Liver (tissue), 9 donors: ENCODE measurements around the gene SRRM2. TPM values are rescaled to one million over a fixed set of nuclear protein-coding genes. Genes with fewer than 3 reads are reported as not detected.

Experiments used
- DNase-seq: peaks from one replicate; pipeline ENCODE4 v3.0.0-alpha.2; 2017; ENCODE audit warnings: low spot score
- H3K27ac ChIP-seq, 2 donors: one replicate each; pipeline ENCODE4 v1.7.0; 2013; ENCODE audit warnings: inconsistent platforms in 2 of 2, low read length in 2 of 2, control low read depth in 1 of 2, low read depth in 1 of 2, mild to moderate bottlenecking in 1 of 2
- H3K27me3 ChIP-seq, 4 donors: one replicate each; pipeline versions ENCODE4 v1.6.1 to v1.7.0; 2013; ENCODE audit warnings: low read length in 3 of 4, inconsistent platforms in 1 of 4, mild to moderate bottlenecking in 1 of 4, moderate library complexity in 1 of 4; ENCODE audit not compliant: control insufficient read depth in 4 of 4, insufficient read depth in 4 of 4
- H3K36me3 ChIP-seq, 4 donors: one replicate each; pipeline versions ENCODE4 v1.6.1 to v1.7.0; 2013; ENCODE audit warnings: low read length in 3 of 4, mild to moderate bottlenecking in 3 of 4, low read depth in 1 of 4, moderate library complexity in 1 of 4; ENCODE audit not compliant: control insufficient read depth in 4 of 4, insufficient read depth in 3 of 4
- H3K4me1 ChIP-seq, 4 donors: one replicate each; pipeline versions ENCODE4 v1.6.1 to v1.7.0; 2013; ENCODE audit warnings: low read length in 3 of 4, mild to moderate bottlenecking in 3 of 4, moderate library complexity in 1 of 4; ENCODE audit not compliant: control insufficient read depth in 4 of 4, insufficient read depth in 4 of 4
- H3K4me3 ChIP-seq, 3 donors: one replicate each; pipeline versions ENCODE4 v1.6.1 to v1.7.0; 2013; ENCODE audit warnings: low read length in 3 of 3, control low read depth in 1 of 3, low read depth in 1 of 3, mild to moderate bottlenecking in 1 of 3
- H3K9ac ChIP-seq, 2 donors: one replicate each; pipeline ENCODE4 v1.7.0; 2013; ENCODE audit warnings: low read length in 2 of 2, mild to moderate bottlenecking in 2 of 2, moderate library complexity in 2 of 2, control low read depth in 1 of 2, low read depth in 1 of 2
- H3K9me3 ChIP-seq, 4 donors: one replicate each; pipeline versions ENCODE4 v1.6.1 to v1.7.0; 2013; ENCODE audit warnings: low read length in 3 of 4; ENCODE audit not compliant: control insufficient read depth in 4 of 4
- EGR1 ChIP-seq, 2 donors: IDR thresholded peaks; 2 replicates each; pipeline ENCODE4 v1.6.1; 2016 to 2018; ENCODE audit warnings: antibody characterized with exemption in 2 of 2, low read depth in 2 of 2
- FOXA1 ChIP-seq: IDR thresholded peaks from 2 replicates; pipeline ENCODE4 v1.6.1; 2016; ENCODE audit warnings: antibody characterized with exemption
- FOXA2 ChIP-seq: IDR thresholded peaks from 2 replicates; pipeline ENCODE4 v1.6.1; 2016; ENCODE audit warnings: antibody characterized with exemption
- GABPA ChIP-seq, 2 donors: IDR thresholded peaks in 1 of 2; conservative IDR thresholded peaks in 1 of 2; 2 replicates each; pipeline ENCODE4 v1.6.1; 2016; ENCODE audit warnings: antibody characterized with exemption in 2 of 2, mild to moderate bottlenecking in 1 of 2, moderate library complexity in 1 of 2
- HNF4A ChIP-seq, 2 donors: conservative IDR thresholded peaks; 2 replicates each; pipeline ENCODE4 v1.6.1; 2016; ENCODE audit warnings: antibody characterized with exemption in 2 of 2, mild to moderate bottlenecking in 2 of 2
- HNF4G ChIP-seq: IDR thresholded peaks from 2 replicates; pipeline ENCODE4 v1.6.1; 2016; ENCODE audit warnings: antibody characterized with exemption
- JUND ChIP-seq, 2 donors: IDR thresholded peaks; 2 replicates each; pipeline ENCODE4 v1.6.1; 2016; ENCODE audit warnings: antibody characterized with exemption in 2 of 2
- NR2F2 ChIP-seq: IDR thresholded peaks from 2 replicates; pipeline ENCODE4 v1.6.1; 2016; ENCODE audit warnings: antibody characterized with exemption
- RXRA ChIP-seq, 2 donors: IDR thresholded peaks; 2 replicates each; pipeline ENCODE4 v1.6.1; 2017 to 2018; ENCODE audit warnings: antibody characterized with exemption in 2 of 2, mild to moderate bottlenecking in 1 of 2
- TAF1 ChIP-seq: conservative IDR thresholded peaks from 2 replicates; pipeline ENCODE4 v1.6.1; 2016; ENCODE audit warnings: antibody characterized with exemption, mild to moderate bottlenecking
- WGBS: extraction: QIAGEN DNeasy Blood & Tissue Kit; methylation state at CpG from one replicate; pipeline ENCODE4 v1.1.7; 2013; 5-methylcytosine and 5-hydroxymethylcytosine counted together
- polyA plus RNA-seq, 2 donors: library from polyadenylated mRNA; stranded (reverse) in 1 of 2; unstranded in 1 of 2; fragments of 200-250 nt in 1 of 2; fragments of >200 nt in 1 of 2; fragmentation: Nextera tagmentation in 1 of 2; extraction: Ambion mirVana in 1 of 2; gene quantifications; one replicate each; pipeline versions ENCODE4 v1.2.1 to v1.2.3, GENCODE V29; 2013 to 2015
- total RNA-seq, 2 donors: library from RNA; depleted of rRNA; stranded (reverse); fragments of >200 nt; gene quantifications; one replicate each; pipeline ENCODE4 v1.2.3, GENCODE V29; 2014
- TF ChIP-seq, protein P1 (sequence below): fragments of 150-350 bp; IDR thresholded peaks from 2 replicates; pipeline ENCODE4 v1.5.1; 2017; ENCODE audit warnings: improper control_type of control experiment, low read depth, low read length; ENCODE audit not compliant: missing input control
- TF ChIP-seq, protein P2 (sequence below): IDR thresholded peaks from 2 replicates; pipeline ENCODE4 v1.6.1; 2016; ENCODE audit warnings: antibody characterized with exemption
- donor health status: healthy.
- donor health status: healthy.
- donor health status: healthy.
- donor health status: healthy.
- donor health status: healthy.

The SRRM2 gene
- total and polyA plus RNA-seq, 4 donors: 84.8 to 199 (median 133) TPM

DNA sequence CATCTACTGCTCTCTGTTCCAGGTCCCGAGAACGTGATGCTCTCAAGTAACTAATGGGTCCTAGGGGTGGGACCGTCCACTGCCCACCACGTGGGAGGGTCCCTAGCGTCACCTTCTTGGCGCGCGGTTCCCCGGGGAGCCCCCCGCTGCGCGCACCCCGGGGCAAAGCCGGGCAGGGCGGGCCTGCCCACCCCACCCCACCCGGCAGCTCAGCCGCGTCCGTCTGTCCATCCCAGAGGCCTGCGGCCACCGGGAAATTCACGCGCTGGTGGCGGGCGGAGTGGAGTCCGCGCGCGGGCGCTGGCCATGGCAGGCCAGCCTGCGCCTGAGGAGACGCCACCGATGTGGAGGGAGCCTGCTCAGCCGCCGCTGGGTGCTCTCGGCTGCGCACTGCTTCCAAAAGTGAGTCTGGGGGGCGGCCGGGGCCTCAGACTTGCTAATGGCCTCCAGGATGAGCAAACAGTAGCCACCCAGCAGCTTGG is 46.3 kb downstream of the SRRM2 start:
- Histone ChIP-seq H3K4me1 (no peaks in the 10 kb centered on the region), H3K9me3 (peaks cover 0 to 2% (median 0%) of the 10 kb centered on the region in 4 donors), H3K9ac (no peak overlapping the region), H3K27me3 (peaks cover 0 to 3% (median 1%) of the 10 kb centered on the region in 4 donors), H3K27ac (no peak overlapping the region), H3K36me3 (no peaks in the 10 kb centered on the region), H3K4me3 (no peak overlapping the region)
- no peak for TF ChIP-seq FOXA1
- no peak for TF ChIP-seq HNF4A (conservative IDR thresholded peaks at IDR 0.05)
- TF ChIP-seq, protein P1, sequence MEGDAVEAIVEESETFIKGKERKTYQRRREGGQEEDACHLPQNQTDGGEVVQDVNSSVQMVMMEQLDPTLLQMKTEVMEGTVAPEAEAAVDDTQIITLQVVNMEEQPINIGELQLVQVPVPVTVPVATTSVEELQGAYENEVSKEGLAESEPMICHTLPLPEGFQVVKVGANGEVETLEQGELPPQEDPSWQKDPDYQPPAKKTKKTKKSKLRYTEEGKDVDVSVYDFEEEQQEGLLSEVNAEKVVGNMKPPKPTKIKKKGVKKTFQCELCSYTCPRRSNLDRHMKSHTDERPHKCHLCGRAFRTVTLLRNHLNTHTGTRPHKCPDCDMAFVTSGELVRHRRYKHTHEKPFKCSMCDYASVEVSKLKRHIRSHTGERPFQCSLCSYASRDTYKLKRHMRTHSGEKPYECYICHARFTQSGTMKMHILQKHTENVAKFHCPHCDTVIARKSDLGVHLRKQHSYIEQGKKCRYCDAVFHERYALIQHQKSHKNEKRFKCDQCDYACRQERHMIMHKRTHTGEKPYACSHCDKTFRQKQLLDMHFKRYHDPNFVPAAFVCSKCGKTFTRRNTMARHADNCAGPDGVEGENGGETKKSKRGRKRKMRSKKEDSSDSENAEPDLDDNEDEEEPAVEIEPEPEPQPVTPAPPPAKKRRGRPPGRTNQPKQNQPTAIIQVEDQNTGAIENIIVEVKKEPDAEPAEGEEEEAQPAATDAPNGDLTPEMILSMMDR: no peak
- no peak for TF ChIP-seq GABPA (IDR thresholded peaks at IDR 0.05 in 1 of 2, conservative IDR thresholded peaks at IDR 0.05 in 1 of 2)
- DNase-seq: no peak
- whole genome bisulfite sequencing: 82% methylated on average over 39 of the region's 39 CpGs

DNA sequence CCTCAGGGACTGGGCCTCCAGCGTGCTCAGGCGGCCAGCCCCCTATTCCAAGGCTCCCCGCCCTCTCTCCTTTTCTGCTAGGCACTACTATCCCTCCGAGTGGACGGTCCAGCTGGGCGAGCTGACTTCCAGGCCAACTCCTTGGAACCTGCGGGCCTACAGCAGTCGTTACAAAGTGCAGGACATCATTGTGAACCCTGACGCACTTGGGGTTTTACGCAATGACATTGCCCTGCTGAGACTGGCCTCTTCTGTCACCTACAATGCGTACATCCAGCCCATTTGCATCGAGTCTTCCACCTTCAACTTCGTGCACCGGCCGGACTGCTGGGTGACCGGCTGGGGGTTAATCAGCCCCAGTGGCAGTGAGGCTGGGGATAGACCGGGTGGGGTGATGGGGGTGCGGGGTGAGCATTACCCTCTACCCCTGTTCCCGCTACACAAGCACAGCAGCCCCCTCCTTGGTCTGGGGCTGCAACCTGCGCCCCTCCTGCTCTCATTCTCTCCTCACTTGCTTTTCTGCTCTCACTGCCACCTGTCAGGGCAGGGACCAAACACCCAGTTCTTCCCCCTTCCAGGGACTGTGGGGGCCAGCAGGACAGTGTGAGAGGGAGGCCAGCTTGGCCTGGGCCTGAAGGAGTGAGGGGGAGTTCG is 46.9 kb downstream of the SRRM2 start:
- peaks cover 0 to 3% (median 1%) of the 10 kb centered on the region in 4 donors for H3K27me3 ChIP-seq
- H3K9ac ChIP-seq: no peak overlapping the region
- peaks cover 0 to 7% (median 3%) of the 10 kb centered on the region in 4 donors for H3K9me3 ChIP-seq
- no peak for DNase-seq
- TF ChIP-seq, protein P1: no peak
- TF ChIP-seq TAF1 (no peak), NR2F2 (no peak), FOXA2 (no peak), HNF4G (no peak), EGR1 (IDR thresholded peaks at IDR 0.05; ENCODE audit: low read depth in 2 of 2) (no peak)
- WGBS: 85% methylated on average over 21 of the region's 21 CpGs
- H3K36me3 ChIP-seq: no peaks in the 10 kb centered on the region
- no peak overlapping the region for H3K27ac ChIP-seq
- H3K4me3 ChIP-seq: no peak overlapping the region
- H3K4me1 ChIP-seq: no peaks in the 10 kb centered on the region

DNA sequence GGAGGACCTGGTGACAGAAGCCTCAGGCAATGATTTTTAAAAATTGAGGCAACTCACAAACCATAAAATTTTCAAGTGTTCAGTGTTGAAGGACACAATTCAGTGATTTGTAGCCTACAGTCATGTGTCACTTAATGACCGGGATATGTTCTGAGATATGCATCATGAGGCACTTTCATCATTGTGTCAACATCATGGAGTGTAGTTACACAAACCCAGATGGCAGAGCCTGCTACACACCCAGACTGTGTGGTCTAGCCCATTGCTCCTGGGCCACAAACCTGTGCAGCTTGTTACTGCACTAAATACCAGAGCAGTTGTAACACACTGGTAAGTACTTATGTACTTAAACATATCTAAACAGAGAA is 47.4 kb downstream of the SRRM2 start:
- WGBS: 84% methylated on average over 1 of the region's 1 CpG
- TF ChIP-seq HNF4G: no peak
- TF ChIP-seq NR2F2: no peak
- no peak for TF ChIP-seq RXRA (IDR thresholded peaks at IDR 0.05)
- TF ChIP-seq, protein P2, sequence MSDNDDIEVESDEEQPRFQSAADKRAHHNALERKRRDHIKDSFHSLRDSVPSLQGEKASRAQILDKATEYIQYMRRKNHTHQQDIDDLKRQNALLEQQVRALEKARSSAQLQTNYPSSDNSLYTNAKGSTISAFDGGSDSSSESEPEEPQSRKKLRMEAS: no peak
- TF ChIP-seq JUND (IDR thresholded peaks at IDR 0.05): no peak
- H3K4me1 ChIP-seq: no peaks in the 10 kb centered on the region
- peaks cover 0 to 10% (median 5%) of the 10 kb centered on the region in 4 donors for H3K9me3 ChIP-seq
- H3K27me3 ChIP-seq: peaks cover 0 to 3% (median under 1%) of the 10 kb centered on the region in 4 donors
- H3K9ac ChIP-seq: no peak overlapping the region
- no peak overlapping the region for H3K27ac ChIP-seq
- no peaks in the 10 kb centered on the region for H3K36me3 ChIP-seq
- no peak for DNase-seq
- H3K4me3 ChIP-seq: no peak overlapping the region
